Adrenal gland (tissue), 5 donors: ENCODE data around the gene GPRC5B.

Experiments used
- CTCF ChIP-seq, 6 experiments: fragments of 450-650 bp in 4 of 6; fragments of 200-600 bp in 2 of 6; sonication (generic) in 1 of 6; IDR thresholded peaks; 1 replicate in 5 of 6; 2 replicates in 1 of 6; pipeline versions ENCODE4 v1.5.1 to v1.8.0; 2016 to 2021; ENCODE audit warnings: antibody characterized with exemption in 6 of 6, mild to moderate bottlenecking in 2 of 6, moderate library complexity in 1 of 6
- POLR2A ChIP-seq, 2 donors: fragments of 450-650 bp; IDR thresholded peaks; one replicate each; pipeline ENCODE4 v1.6.1; 2017; ENCODE audit warnings: antibody characterized with exemption in 2 of 2, mild to moderate bottlenecking in 2 of 2, moderate library complexity in 1 of 2
- donor health status: DM: no; HTN: no; CAD: no.

- no peak for TF ChIP-seq CTCF (IDR thresholded peaks at IDR 0.05)
- TF ChIP-seq POLR2A (IDR thresholded peaks at IDR 0.05) = no peak
These were observed 53.6 kb downstream of the GPRC5B start for GRCh38 chr16:19830902-19831560.
